AG09319 (cell line): ENCODE data around the gene MGAT4B.

Experiments used
- DNase-seq: peaks from one replicate; pipeline ENCODE4 v3.0.0-alpha.2; 2010; ENCODE audit warnings: low read depth; ENCODE audit errors: extremely low read depth
- TF ChIP-seq, protein P1 (sequence below): IDR thresholded peaks from 2 replicates; pipeline ENCODE4 v1.5.1; 2011; ENCODE audit warnings: low read depth, mild to moderate bottlenecking, inconsistent platforms, low read length, moderate library complexity

Gene MGAT4B

DNA sequence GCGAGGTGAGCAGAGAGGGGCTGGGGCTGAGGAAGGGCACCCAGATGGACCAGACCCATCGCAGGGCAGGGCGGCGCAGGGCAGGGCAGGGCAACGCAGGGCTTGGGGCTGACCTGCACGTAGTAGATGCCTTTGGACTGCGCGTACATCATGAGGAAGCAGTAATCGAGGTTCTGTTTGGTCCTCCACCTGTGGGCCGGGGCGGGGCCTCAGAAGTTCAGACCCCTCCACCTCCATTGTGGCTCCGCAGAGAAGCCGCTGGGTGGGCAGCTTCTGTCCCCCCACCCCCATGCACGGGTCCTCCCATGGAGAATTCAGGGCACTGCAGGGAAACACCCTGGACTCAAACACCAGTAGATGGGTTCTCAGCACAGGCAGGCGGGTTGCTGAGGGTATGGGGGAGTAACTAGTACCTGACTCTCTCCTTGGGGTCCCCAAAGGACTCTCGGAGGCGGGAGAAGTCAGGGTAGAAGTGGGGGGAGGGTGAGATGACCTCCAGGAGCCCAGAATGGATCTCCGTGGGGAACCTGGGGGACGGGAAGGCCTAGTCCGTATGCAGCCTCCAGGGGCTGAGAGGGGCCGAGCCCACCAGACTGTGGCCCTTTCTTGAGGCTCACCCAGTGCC lies 6.5 kb downstream of the MGAT4B start:
- DNase-seq = no peak
- TF ChIP-seq, protein P1, sequence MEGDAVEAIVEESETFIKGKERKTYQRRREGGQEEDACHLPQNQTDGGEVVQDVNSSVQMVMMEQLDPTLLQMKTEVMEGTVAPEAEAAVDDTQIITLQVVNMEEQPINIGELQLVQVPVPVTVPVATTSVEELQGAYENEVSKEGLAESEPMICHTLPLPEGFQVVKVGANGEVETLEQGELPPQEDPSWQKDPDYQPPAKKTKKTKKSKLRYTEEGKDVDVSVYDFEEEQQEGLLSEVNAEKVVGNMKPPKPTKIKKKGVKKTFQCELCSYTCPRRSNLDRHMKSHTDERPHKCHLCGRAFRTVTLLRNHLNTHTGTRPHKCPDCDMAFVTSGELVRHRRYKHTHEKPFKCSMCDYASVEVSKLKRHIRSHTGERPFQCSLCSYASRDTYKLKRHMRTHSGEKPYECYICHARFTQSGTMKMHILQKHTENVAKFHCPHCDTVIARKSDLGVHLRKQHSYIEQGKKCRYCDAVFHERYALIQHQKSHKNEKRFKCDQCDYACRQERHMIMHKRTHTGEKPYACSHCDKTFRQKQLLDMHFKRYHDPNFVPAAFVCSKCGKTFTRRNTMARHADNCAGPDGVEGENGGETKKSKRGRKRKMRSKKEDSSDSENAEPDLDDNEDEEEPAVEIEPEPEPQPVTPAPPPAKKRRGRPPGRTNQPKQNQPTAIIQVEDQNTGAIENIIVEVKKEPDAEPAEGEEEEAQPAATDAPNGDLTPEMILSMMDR = no peak

- TF ChIP-seq, protein P1 = no peak
- no peak for DNase-seq
Measured at GRCh38 chr5:179799644-179799973, 7.1 kb downstream of the MGAT4B start.

- TF ChIP-seq, protein P1 = no peak
- no peak for DNase-seq
Measured at GRCh38 chr5:179798771-179799643, 7.7 kb downstream of the MGAT4B start.

- TF ChIP-seq, protein P1 = no peak
- no peak for DNase-seq
Measured at GRCh38 chr5:179798144-179798770, 8.4 kb downstream of the MGAT4B start.

DNA sequence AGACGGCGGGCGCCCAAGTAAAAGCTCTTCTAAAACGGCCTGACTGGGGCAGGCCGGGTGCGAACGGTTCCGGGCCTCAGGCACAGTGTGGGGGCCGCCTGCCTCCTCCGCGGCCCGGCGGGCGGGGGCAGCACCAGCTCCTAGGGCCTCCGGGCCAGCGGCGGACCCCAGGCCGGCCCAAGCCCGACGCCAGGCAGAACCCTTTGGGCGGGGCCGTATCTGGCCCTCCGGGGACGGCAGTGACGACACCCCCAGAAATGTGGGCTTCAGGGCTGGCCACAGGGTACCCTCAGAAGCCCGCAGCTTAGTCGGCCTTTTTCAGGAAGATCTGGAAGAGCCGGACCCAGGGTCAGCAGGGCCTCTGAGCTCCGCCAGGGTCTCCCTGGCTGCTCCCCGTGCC lies 8.9 kb downstream of the MGAT4B start:
- no peak for DNase-seq
- TF ChIP-seq, protein P1 = no peak

DNA sequence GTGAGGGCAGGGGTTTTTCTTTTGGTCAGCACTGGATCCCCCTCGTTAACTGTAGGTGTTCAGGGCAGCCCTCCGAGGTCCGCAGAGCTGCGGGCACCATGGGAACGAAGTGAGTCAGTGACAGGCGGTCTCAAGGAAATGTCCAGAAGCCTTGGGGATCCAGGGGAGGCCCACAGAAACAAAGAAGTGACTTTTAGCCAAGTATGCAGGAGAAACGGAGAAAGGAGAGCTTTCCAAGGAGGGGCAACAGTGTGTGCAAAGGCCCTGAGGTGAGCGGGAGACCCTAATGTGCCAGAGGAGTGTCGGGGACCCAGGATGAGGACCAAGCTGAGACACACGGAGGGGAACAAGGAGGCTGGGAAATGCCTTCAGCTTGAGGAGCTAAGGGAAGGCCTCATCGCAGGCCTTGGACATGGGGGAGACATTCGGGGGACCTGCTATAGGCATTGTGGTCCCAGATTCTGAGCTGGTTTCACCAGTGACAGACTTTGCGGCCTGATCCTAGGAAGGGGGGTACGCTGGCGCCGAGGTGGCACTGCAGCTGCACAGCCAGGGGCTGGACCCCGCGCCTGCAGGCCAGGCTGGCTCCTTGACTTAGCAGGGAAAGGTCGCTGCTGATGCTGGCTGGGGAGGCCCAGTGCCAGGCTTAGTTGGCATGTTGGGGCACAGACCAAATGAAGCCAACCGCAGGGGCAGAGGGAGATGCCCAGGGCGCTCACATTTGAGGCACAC lies 9.6 kb downstream of the MGAT4B start:
- TF ChIP-seq, protein P1 = no peak
- DNase-seq = no peak
